ENCODE data around the gene DDX10.

DDX10 gene

DNA sequence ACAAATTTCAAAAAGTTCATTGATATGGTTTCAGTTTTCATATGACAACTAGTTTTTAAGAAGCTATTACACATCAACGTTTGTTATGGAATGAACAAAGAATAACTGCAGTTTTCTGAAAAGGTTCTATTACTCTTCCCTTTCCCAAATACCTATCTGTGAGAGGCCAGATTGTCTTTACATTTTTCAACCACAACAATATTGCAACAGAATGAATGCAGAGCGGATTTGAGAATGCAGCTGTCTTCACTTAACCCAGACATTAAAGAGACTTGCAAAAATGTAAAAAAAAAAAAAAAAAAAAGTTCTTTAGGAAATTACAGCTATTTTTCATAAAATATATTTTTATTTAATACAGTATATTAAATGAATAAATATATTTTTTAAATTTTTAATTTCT is 250.8 kb downstream of the DDX10 start:
- DNase-seq = no peak

DNA sequence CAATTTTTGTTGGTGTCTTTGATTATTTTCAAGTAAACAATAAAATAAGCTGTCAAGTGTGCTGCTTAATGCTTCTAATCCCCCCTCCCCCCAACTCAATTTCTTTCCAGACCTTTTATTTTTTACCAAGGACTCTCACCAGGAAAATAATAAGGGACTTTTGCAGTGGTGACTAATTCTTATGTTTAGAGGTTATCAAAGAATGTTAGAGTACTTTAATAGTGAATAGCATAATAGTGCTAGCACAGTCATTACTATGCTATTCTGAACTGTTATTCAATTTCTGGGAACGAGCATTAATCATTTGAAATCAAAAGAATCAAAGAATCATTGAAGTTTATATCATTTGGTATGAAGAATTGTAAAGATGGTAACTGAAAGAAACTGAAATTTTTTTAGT is 251.4 kb downstream of the DDX10 start:
- no peak for DNase-seq

- no peak for DNase-seq
These were observed 252.1 kb downstream of the DDX10 start for GRCh38 chr11:108916935-108917334.

DNA sequence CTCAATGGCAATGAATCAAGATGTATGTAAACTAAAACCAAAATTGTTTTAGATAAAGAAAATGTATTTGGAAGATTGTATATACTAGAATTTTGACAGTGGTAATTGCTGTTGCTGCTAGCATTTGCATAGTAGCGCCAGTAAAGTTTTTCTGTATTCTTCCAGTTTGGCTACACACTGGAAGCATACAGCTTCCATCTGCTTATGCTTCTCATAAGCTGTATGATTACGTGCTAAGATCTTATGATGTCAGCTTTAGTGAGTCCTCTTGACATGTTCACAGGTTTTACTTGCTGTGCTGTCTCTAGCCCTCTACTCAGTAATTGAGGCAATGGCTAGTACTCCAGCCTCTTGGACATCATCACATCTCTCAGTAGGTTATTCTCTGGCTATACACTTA is 256.3 kb downstream of the DDX10 start:
- DNase-seq = no peak

GRCh38 chr11:108922241-108922640 is 257.4 kb downstream of the DDX10 start:
- DNase-seq = no peak

DNA sequence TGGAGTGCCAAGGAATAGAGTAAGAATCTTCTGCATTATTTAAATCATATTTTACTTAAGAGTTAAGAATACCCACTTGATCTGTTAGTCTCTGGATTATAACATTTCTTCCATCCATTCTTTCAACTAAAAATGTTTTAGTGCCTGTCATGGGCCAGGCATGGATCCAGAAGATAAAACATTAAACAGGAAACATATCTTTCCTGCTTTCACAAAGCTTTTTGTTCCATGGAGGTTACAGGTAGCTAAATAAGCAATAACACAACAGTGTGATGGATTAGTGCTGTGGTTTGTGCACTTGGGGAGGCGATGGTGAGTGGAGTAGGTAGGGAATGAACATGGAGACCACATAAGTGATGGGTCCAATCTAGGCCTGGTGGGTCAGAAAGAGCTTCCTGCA is 258.5 kb downstream of the DDX10 start:
- DNase-seq = no peak

DNA sequence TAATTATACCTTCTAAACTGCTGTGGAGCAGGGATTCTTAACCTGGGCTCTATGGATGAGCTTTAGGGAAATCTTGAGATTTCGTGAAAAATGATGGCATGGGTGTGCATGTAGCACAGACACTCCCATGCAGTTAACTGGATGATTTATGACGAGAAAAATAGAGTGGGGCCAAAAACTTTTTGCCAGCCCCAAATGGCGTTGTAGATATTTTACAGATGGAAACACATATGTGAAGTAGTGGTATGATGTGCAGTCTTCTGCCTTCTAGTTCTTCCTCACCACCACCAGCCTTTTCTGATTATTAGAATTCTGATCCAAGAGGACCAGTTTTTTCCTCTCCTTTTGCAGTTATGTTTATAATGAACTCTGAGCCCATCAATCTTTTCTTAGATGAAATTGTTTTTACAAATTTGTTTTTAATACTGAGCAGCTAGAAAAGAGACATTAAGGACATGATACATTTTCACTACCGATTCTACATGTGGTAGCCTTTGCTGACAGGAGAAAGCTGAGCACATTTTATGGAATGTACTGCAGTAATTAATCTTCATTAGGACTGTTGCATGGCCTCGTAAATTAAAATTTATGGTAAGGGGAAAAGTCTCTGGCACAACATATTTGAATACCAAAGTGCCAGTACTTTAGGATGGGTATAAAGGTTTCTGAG is 261.4 kb downstream of the DDX10 start:
- DNase-seq = no peak

GRCh38 chr11:108926841-108927577 is 262.1 kb downstream of the DDX10 start:
- DNase-seq = no peak

DNA sequence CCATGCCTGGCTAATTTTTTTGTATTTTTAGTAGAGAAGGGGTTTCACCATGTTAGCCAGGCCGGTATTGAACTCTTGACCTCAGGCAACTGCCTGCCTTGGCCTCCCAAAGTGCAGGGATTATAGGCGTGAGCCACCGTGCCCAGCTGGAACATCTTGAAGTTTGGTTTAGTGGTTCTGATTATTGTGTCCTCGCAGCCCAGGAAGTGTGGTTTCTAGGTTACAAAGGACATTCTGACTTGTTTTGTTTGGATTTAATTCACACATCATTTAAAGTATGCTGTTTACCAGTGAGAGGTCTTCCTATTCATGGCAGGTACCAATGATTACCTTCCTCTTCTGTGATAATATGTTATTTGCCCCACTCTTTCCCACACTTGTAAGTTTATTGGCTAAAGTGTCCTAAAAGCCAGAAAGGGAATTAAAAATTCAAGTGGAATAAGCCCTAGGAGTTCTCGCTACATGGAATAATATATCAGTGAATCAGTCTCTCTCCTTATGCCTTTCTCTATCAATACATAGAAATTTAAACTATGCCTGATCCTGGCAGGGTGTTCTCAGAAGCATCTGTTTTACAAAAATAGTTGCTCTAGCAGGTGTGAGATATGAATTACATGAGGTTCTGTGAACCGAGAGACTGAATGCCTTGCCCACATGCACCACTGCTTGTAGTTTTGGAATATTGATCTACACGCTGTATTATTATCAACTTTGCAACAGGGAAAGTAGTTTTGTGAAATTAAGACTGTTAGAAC is 263.1 kb downstream of the DDX10 start:
- no peak for DNase-seq

DNA sequence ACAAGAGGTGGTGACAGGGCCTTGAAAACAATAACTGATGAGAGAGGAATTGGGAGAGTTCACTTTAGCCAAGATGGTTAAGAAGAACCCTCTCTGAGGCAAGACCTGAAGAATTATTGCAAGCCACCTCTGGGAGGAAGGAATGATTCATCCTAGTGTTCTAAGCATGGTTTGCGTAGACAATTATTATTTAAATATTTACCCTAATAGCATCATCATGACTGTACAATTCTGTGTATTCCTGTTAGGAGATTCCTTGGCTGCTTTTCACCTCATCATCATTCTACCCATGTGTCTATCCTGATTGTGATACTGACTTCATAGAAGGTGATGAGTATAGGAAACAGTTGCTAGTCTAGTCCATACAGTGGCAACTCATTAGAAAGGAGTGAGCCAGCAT is 264.4 kb downstream of the DDX10 start:
- DNase-seq = no peak

DNA sequence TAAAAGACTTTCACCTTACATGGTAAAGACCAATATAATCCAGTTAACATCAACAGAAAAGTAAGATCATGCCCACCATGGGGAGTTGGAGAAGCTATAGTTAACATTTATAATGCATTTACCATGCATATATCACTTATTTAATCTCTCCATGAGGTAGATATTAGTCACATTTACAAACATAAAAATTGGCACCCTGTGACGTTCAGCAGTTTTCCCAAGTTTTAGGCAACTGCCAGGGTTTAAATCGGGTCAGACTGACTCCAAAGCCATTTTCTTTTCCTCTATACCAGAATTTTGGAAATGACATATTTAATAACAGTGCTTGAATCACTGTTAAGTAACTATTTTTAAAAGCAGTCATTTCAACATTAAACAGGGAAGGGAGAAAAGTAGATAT is 266.3 kb downstream of the DDX10 start:
- DNase-seq = no peak

- DNase-seq = no peak
These were observed 268.8 kb downstream of the DDX10 start for GRCh38 chr11:108933630-108934029.

DNA sequence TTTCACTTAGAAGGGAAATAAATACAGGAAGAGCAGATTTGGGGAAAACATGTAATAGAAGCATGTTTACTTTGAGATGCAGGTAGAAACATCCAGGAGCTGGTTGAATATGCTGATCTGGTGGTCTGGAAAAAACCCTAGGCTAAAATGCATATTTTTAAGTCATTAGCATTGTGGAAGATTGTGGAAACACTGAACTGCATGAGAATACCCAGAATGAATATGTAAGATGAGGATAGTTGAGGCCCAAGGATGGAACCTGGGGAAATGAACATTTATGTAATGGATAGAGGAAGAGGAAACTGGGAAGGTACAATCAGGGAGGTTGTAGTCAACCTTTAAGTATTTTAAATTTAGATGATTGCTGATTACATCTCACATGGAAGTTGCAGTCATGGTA is 269.4 kb downstream of the DDX10 start:
- no peak for DNase-seq

- DNase-seq = no peak
These were observed 269.8 kb downstream of the DDX10 start for GRCh38 chr11:108934696-108935095.

- DNase-seq = no peak
These were observed 272.9 kb downstream of the DDX10 start for GRCh38 chr11:108937746-108938145.

DNA sequence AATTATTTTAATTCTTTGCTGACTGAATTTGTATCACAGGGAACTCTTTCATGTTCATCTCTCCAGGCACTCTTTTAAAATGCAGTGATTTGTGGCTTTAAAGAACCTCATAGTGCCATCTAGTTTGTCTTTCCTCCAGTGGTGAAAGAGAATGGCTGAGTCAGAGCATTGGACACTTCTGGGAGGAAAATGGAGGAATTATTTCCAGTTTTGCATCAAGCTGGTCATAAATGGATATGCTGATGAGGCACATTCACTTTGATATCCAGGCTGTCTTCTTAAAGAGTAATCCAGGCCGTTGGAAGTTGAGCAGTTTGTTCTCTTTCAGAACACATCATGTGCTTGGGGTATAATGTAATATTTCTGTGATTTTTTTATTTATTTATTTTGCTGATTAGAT is 273.7 kb downstream of the DDX10 start:
- DNase-seq = no peak

DNA sequence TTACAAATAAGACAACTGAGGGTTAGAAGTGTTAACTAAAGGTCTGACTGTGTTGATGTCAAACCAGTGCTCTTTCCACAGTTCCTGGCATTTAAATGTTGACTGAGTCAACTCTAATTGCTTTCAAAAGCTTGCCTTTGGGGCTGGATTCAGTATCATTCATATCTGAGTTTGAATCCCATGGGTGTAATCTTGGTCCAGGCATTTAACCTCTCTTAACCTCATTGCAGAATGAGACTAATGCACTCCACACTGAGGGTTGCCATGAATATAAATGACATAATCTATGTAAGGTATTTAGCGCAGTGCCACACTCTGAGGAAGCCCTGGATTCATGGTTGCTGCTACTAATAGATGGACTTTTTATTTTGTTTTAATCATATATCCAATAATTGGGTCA is 274.3 kb downstream of the DDX10 start:
- DNase-seq = no peak

GRCh38 chr11:108943853-108944252 is 279.0 kb downstream of the DDX10 start:
- no peak for DNase-seq

DNA sequence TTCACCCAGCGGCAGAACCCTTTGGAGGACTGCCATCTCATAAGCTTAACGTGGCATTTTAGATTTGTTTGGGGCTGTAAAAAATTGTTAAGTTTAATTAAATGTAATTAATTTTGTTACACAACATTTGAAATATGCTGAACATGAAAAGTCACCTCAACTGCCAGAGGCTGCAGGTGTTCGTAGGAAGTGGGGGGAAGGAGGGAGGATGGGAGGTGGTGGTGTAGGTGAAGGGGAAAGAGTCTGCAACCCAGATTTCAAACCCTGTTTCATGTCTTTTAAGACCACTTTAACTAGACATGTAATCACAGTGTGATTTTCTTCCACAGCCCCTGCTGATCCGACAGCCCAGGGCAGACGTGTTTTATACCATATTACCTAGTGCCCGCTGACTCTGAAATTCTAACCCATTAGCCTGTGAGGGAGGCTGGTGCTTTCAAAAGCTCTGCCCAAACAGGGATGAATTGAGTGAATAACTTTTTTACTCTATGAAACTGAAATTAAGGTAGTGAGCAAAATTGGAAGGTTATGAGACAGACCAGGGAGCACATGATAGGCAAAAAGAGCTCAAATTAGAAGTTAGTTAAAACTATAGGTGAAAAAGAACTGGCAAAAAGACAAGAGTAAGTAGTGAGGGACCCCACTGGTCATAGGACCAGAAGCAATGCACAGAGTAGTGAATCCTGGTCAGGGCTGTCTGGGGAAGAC is 279.8 kb downstream of the DDX10 start:
- DNase-seq = peak; percentile 38

DNA sequence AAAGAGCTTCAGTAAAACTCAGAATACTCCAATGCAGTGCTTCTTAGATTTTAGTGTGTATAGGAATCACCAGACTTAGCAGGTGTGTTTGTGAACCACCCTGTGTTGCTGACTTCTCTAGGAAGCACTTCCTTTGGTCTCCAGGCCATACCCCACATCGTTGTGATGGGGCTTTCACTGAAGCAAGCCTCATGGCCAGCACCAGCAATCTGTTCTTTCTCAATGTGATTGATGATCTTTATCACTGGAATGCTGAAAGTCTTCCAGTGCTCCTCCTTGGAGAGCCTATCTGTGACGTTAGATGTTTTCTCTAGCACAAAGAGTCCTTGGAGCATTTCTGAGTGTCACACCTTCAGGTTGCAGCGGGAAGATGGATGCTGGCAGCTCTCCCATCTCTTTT is 280.5 kb downstream of the DDX10 start:
- DNase-seq = no peak

DNA sequence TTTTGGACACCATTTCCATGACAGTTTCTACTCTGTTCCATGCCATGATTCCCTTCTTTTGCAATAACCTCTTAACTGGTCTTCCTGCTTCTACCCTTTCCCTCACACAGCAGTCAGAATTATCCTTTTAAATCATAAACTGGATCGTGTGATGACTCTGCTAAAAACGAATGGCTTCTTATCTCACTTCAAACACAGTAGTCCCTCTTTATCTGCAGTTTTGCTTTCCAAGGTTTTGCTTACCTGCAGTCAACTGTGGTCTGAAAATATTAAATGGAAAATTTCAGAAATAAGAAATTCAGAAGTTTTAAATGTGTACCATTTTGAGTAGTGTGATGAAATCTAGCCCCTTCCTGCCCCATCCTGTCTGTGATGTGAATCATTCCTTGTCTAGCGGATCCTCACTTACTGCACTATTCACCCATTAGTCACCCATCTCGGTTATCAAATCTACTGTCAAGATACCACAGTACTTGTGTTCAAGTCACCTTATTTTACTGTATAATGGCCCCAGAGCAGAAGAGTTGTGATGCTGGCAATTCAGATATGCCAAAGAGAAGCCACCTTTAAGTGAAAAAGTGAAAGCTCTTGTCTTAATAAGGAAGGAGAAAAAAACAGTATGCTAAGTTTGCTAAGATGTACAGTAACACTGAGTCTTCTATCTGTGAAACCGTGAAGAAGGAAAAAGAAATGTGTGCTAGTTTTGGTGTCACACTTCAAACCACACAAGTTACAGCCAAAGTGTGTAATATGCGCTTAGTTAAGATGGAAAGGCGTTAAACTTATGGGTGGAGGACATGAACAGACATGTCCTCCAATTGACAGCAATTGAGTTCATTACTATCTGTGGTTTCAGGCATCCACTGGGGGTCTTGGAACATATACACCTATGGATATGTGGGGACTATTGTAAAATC is 283.0 kb downstream of the DDX10 start:
- no peak for DNase-seq

DNA sequence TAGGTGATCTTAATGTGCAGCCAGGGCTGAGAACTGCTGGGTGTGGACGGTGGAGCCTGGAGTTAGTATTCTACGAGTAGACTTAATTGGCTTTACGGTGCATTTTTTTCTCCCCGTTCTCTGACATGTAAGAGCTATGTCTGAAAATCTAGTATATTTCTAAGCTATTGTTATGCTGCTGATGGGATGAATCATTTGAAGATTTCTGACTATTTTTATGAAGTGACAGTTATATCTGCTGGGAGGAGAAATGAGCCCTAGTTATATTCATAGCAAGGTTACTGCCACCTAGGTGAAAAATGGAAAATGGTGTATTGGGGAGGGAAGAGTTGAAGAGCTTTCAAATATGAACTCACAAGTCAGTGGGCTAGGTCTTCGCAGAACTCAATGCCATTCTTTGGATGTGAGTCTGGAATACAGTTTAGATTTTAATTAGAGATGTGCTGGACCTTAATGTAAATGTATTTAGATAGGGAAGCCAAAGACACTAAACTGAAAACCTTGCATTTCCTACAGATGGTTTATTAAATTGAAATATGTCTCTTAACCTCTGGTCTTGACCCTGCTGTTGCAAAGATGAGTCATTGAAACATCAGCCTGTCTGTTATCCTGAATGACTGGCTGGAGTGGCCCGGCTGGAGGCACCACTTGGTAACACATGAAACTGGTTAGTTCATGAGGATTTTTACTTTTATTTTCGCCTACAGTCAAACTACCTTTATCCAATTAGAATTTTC is 293.7 kb downstream of the DDX10 start:
- DNase-seq = peak; percentile 11

Measured in RPMI8226 (cell line).